WTC11 (cell line): ENCODE data around the gene DSG3. TPM values are rescaled to one million over a fixed set of nuclear protein-coding genes. Genes with fewer than 3 reads are reported as not detected.

Source experiments
- ATAC-seq: fragments of 200-7000 bp; cut with Tn5 transposase; 2 replicates; pipeline ENCODE4 v1.10.0; 2021; ENCODE audit warnings: mild to moderate bottlenecking, moderate library complexity
- CTCF ChIA-PET: fragments of 300-600 bp; sonication (Branson Sonifier 250); formaldehyde crosslinking; loops from one replicate; lab custom pipeline; 2021; ENCODE audit warnings: antibody characterized with exemption; lab: Charles Lee
- POLR2A ChIA-PET: fragments of 350-600 bp; sonication (Branson Sonifier 250); formaldehyde crosslinking; loops from one replicate; lab custom pipeline; 2021; ENCODE audit warnings: antibody characterized with exemption; lab: Charles Lee
- DNase-seq: peaks from one replicate; pipeline ENCODE4 v3.0.0; 2021; ENCODE audit warnings: low spot score
- H3K27ac Mint-ChIP-seq: 2 replicates; pipeline ENCODE4 v1.8.0; 2021; ENCODE audit warnings: mixed read lengths
- H3K27me3 Mint-ChIP-seq: 2 replicates; pipeline ENCODE4 v1.8.0; 2021; ENCODE audit warnings: low read depth, mild to moderate bottlenecking, moderate library complexity, mixed read lengths
- H3K36me3 Mint-ChIP-seq: 2 replicates; pipeline ENCODE4 v1.8.0; 2021; ENCODE audit warnings: mixed read lengths
- H3K4me1 Mint-ChIP-seq: 2 replicates; pipeline ENCODE4 v1.8.0; 2022; ENCODE audit warnings: mixed read lengths
- H3K4me3 Mint-ChIP-seq: 2 replicates; pipeline ENCODE4 v1.8.0; 2021; ENCODE audit warnings: mild to moderate bottlenecking, moderate library complexity, mixed read lengths
- H3K9me3 Mint-ChIP-seq: 2 replicates; pipeline ENCODE4 v1.8.0; 2021; ENCODE audit warnings: mixed read lengths
- CBFB ChIP-seq: sonication (generic); formaldehyde crosslinking; IDR thresholded peaks from 2 replicates; pipeline ENCODE4 v1.8.1; 2022; ENCODE audit warnings: mild to moderate bottlenecking, low read depth, missing genetic modification reagents
- ELF4 ChIP-seq: sonication (generic); formaldehyde crosslinking; IDR thresholded peaks from 2 replicates; pipeline ENCODE4 v1.8.1; 2022; ENCODE audit warnings: low read depth, mild to moderate bottlenecking, moderate library complexity, missing genetic modification reagents
- EMX1 ChIP-seq: fragments of 250-450 bp; sonication (Bioruptor Pico); IDR thresholded peaks from 2 replicates; pipeline ENCODE4 v1.8.0; 2021; ENCODE audit warnings: mild to moderate bottlenecking
- ETV6 ChIP-seq: sonication (generic); formaldehyde crosslinking; IDR thresholded peaks from 2 replicates; pipeline ENCODE4 v1.8.1; 2022; ENCODE audit warnings: mild to moderate bottlenecking, missing genetic modification reagents
- FOXK1 ChIP-seq: sonication (generic); formaldehyde crosslinking; IDR thresholded peaks from 2 replicates; pipeline ENCODE4 v1.8.0; 2022; ENCODE audit warnings: mild to moderate bottlenecking, moderate library complexity, missing genetic modification reagents
- MYBL2 ChIP-seq: sonication (generic); formaldehyde crosslinking; IDR thresholded peaks from 2 replicates; pipeline ENCODE4 v1.8.1; 2023; ENCODE audit warnings: mild to moderate bottlenecking, moderate library complexity, missing genetic modification reagents
- NFATC4 ChIP-seq: fragments of 250-450 bp; sonication (Bioruptor Pico); IDR thresholded peaks from 2 replicates; pipeline ENCODE4 v1.9.0; 2021; ENCODE audit warnings: mild to moderate bottlenecking
- NFE2L1 ChIP-seq: sonication (generic); formaldehyde crosslinking; IDR thresholded peaks from 2 replicates; pipeline ENCODE4 v1.8.1; 2023; ENCODE audit warnings: missing genetic modification reagents
- NFYB ChIP-seq: sonication (generic); formaldehyde crosslinking; conservative IDR thresholded peaks from 2 replicates; pipeline ENCODE4 v1.8.0; 2022; ENCODE audit warnings: low read depth, missing genetic modification reagents
- NR3C1 ChIP-seq: sonication (generic); formaldehyde crosslinking; conservative IDR thresholded peaks from 2 replicates; pipeline ENCODE4 v1.8.1; 2023; ENCODE audit warnings: low read depth, mild to moderate bottlenecking, missing genetic modification reagents
- SMAD3 ChIP-seq: sonication (generic); formaldehyde crosslinking; IDR thresholded peaks from 2 replicates; pipeline ENCODE4 v1.8.0; 2022; ENCODE audit warnings: missing genetic modification reagents, mild to moderate bottlenecking, borderline replicate concordance
- TCF7 ChIP-seq: sonication (generic); formaldehyde crosslinking; IDR thresholded peaks from 2 replicates; pipeline ENCODE4 v1.8.0; 2022; ENCODE audit warnings: mild to moderate bottlenecking, low read depth, missing genetic modification reagents, moderate library complexity
- TEAD1 ChIP-seq: sonication (generic); formaldehyde crosslinking; IDR thresholded peaks from 2 replicates; pipeline ENCODE4 v1.8.0; 2022; ENCODE audit warnings: mild to moderate bottlenecking, missing genetic modification reagents
- TEAD4 ChIP-seq: sonication (generic); formaldehyde crosslinking; IDR thresholded peaks from 2 replicates; pipeline ENCODE4 v1.8.0; 2022; ENCODE audit warnings: mild to moderate bottlenecking, missing genetic modification reagents
- TP53 ChIP-seq: sonication (generic); formaldehyde crosslinking; IDR thresholded peaks from 2 replicates; pipeline ENCODE4 v1.8.1; 2023; ENCODE audit warnings: mild to moderate bottlenecking, missing genetic modification reagents
- ZNF138 ChIP-seq: sonication (generic); formaldehyde crosslinking; conservative IDR thresholded peaks from 2 replicates; pipeline ENCODE4 v1.8.1; 2022; ENCODE audit warnings: mild to moderate bottlenecking, moderate library complexity, missing genetic modification reagents
- ZNF219 ChIP-seq: sonication (generic); formaldehyde crosslinking; IDR thresholded peaks from 2 replicates; pipeline ENCODE4 v1.8.0; 2023; ENCODE audit warnings: missing genetic modification reagents, mild to moderate bottlenecking, borderline replicate concordance
- total RNA-seq: library from RNA; stranded (reverse); gene quantifications from 3 replicates; pipeline ENCODE4 v1.2.3, GENCODE V29; 2021
- TF ChIP-seq, protein P1 (sequence below): sonication (generic); formaldehyde crosslinking; IDR thresholded peaks from 2 replicates; pipeline ENCODE4 v1.8.0; 2022; ENCODE audit warnings: mild to moderate bottlenecking, missing genetic modification reagents
- TF ChIP-seq, protein P2 (sequence below): sonication (generic); formaldehyde crosslinking; IDR thresholded peaks from 2 replicates; pipeline ENCODE4 v1.8.1; 2023; ENCODE audit warnings: mild to moderate bottlenecking, missing genetic modification reagents
- TF ChIP-seq, protein P3 (sequence below): sonication (generic); formaldehyde crosslinking; IDR thresholded peaks from 2 replicates; pipeline ENCODE4 v1.8.0; 2022; ENCODE audit warnings: mild to moderate bottlenecking, missing genetic modification reagents
- TF ChIP-seq, protein P4 (sequence below): fragments of 250-450 bp; sonication (Bioruptor Pico); IDR thresholded peaks from 2 replicates; pipeline ENCODE4 v1.9.0; 2021; ENCODE audit warnings: mild to moderate bottlenecking, borderline replicate concordance

DSG3 gene
- total RNA-seq, 1 experiment from 2014 or later: 0.04 TPM

DNA sequence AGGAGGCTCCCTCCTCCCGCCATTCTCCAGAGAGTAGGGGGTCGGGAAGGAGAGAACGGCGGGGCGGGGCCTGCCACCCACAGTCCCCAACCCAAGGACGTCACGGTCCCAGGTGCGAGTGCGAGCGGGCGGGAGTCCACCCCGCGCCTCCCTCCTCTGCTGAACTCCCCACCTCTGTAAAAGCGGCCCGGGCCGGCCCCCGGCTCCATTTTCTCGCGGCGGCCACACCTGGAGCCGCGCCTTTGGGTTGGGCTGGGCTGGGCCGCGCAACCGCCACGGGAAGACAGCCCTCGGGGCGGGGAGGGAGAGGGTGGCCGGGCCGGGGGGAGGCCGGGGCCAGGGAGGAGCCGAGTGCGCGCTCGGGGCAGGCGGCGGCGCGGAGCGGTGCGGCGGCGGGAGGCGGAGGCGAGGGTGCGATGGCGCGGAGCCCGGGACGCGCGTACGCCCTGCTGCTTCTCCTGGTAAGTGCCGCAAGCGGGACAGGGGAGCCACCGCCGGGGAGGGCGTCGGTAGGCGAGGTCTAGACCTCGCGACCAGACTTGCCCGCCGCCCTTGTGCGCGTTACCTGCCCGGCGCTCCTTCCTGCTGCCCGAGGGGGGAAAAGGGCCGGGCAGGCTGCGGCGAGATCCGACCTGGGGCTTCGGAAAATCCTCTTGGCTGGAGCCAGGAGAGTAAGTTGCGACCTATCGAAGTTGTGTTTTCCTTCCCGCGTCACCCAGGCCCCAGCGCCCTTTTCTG is 50.5 kb downstream of the DSG3 start, which contains the start of gene DSG2 (continued):
- TF ChIP-seq CBFB (CRISPR knock-in tag) (no peak), SMAD3 (CRISPR knock-in tag) (peak; percentile 50; the same call in 1 of the 2 replicates), TCF7 (no peak), NFYB (0 out of 2 replicates have a peak, but pooled peaks have one; percentile 19), ELF4 (0 out of 2 replicates have a peak, but pooled peaks have one; percentile 35), FOXK1 (CRISPR knock-in tag) (no peak; the same call in 1 of the 2 replicates), ETV6 (CRISPR knock-in tag) (peak; percentile 75; the same call in 1 of the 2 replicates), TP53 (no peak), NFATC4 (CRISPR knock-in tag) (no peak), MYBL2 (CRISPR knock-in tag) (0 out of 2 replicates have a peak, but pooled peaks have one; percentile 9), ZNF138 (no peak)
- TF ChIP-seq, protein P1, sequence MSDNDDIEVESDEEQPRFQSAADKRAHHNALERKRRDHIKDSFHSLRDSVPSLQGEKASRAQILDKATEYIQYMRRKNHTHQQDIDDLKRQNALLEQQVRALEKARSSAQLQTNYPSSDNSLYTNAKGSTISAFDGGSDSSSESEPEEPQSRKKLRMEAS (CRISPR knock-in tag): peak; percentile 70; the same call in 1 of the 2 replicates
- TF ChIP-seq, protein P2, sequence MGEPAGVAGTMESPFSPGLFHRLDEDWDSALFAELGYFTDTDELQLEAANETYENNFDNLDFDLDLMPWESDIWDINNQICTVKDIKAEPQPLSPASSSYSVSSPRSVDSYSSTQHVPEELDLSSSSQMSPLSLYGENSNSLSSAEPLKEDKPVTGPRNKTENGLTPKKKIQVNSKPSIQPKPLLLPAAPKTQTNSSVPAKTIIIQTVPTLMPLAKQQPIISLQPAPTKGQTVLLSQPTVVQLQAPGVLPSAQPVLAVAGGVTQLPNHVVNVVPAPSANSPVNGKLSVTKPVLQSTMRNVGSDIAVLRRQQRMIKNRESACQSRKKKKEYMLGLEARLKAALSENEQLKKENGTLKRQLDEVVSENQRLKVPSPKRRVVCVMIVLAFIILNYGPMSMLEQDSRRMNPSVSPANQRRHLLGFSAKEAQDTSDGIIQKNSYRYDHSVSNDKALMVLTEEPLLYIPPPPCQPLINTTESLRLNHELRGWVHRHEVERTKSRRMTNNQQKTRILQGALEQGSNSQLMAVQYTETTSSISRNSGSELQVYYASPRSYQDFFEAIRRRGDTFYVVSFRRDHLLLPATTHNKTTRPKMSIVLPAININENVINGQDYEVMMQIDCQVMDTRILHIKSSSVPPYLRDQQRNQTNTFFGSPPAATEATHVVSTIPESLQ (CRISPR knock-in tag): no peak
- TF ChIP-seq, protein P3, sequence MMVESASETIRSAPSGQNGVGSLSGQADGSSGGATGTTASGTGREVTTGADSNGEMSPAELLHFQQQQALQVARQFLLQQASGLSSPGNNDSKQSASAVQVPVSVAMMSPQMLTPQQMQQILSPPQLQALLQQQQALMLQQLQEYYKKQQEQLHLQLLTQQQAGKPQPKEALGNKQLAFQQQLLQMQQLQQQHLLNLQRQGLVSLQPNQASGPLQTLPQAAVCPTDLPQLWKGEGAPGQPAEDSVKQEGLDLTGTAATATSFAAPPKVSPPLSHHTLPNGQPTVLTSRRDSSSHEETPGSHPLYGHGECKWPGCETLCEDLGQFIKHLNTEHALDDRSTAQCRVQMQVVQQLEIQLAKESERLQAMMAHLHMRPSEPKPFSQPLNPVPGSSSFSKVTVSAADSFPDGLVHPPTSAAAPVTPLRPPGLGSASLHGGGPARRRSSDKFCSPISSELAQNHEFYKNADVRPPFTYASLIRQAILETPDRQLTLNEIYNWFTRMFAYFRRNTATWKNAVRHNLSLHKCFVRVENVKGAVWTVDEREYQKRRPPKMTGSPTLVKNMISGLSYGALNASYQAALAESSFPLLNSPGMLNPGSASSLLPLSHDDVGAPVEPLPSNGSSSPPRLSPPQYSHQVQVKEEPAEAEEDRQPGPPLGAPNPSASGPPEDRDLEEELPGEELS (CRISPR knock-in tag): peak; percentile 58; the same call in 1 of the 2 replicates
- TF ChIP-seq, all 79 proteins: peak for 18

DNA sequence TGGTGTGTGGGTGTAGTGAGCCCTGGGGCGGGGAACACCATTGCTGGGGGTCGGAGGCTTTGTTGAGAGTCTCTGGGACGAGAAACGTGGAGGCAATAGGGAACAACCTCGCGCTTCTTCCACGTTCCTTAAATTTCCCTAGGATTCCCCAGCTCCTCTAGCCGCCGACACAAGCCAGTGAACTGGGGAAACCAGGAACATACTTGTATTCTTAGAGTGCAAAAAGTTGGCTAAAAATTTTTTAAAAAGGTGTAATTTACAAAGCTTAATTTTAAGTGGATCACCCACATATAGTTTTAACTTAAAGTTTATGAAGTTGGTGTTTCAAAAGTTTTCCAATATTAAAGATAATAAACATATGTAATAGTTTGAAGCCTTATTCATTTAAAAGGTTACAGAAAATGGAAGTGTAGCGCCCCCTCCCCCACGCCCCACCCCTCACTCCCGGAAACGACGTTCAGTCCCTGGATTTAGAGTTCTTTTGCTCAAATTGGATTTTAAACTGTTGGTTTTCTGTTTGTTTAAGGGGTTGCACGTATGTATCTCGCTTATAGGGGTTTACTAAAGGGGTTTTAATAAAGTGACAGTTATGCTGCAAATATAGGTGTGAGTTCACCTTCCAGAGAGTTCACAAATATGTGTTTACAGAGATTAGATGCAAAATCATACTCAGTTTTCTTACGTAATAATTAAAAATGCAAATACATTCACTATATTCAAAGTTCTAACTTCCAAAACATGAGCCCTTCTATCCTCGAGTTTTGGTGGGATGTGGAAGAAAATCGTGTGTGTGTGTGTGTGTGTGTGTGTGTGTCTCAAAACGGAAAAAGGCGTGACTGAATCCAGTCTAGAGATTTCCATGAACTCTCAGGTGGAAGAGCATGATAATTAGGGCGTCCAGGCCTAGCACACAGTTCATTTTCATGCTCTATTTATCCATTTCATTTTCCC is 51.3 kb downstream of the DSG3 start:
- ChIA-PET POLR2A (no interaction called here), CTCF (interaction anchor here (0.7 to 1.7 kb wide), 4 partner anchors 57 to 907 kb away, joined by 3 to 12 read pairs (median 4); no protein-coding TSS in a partner anchor)
- no peak for DNase-seq
- H3K9me3 Mint-ChIP-seq: no peaks in the 10 kb centered on the region
- peak overlapping the region; percentile 95 for H3K4me3 Mint-ChIP-seq
- no peak for TF ChIP-seq NFE2L1 (CRISPR knock-in tag)
- TF ChIP-seq, protein P2 (CRISPR knock-in tag): no peak
- TF ChIP-seq, protein P4, sequence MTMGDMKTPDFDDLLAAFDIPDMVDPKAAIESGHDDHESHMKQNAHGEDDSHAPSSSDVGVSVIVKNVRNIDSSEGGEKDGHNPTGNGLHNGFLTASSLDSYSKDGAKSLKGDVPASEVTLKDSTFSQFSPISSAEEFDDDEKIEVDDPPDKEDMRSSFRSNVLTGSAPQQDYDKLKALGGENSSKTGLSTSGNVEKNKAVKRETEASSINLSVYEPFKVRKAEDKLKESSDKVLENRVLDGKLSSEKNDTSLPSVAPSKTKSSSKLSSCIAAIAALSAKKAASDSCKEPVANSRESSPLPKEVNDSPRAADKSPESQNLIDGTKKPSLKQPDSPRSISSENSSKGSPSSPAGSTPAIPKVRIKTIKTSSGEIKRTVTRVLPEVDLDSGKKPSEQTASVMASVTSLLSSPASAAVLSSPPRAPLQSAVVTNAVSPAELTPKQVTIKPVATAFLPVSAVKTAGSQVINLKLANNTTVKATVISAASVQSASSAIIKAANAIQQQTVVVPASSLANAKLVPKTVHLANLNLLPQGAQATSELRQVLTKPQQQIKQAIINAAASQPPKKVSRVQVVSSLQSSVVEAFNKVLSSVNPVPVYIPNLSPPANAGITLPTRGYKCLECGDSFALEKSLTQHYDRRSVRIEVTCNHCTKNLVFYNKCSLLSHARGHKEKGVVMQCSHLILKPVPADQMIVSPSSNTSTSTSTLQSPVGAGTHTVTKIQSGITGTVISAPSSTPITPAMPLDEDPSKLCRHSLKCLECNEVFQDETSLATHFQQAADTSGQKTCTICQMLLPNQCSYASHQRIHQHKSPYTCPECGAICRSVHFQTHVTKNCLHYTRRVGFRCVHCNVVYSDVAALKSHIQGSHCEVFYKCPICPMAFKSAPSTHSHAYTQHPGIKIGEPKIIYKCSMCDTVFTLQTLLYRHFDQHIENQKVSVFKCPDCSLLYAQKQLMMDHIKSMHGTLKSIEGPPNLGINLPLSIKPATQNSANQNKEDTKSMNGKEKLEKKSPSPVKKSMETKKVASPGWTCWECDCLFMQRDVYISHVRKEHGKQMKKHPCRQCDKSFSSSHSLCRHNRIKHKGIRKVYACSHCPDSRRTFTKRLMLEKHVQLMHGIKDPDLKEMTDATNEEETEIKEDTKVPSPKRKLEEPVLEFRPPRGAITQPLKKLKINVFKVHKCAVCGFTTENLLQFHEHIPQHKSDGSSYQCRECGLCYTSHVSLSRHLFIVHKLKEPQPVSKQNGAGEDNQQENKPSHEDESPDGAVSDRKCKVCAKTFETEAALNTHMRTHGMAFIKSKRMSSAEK: no peak
- TF ChIP-seq TEAD4 (CRISPR knock-in tag): no peak
- TF ChIP-seq TEAD1 (CRISPR knock-in tag): no peak
- no peak for TF ChIP-seq EMX1 (CRISPR knock-in tag)
- TF ChIP-seq NR3C1: no peak
- no peak for TF ChIP-seq ZNF219 (CRISPR knock-in tag)
- no peaks in the 10 kb centered on the region for H3K36me3 Mint-ChIP-seq
- peaks cover 10% of the 10 kb centered on the region for H3K27me3 Mint-ChIP-seq
- ATAC-seq: no peak
- peaks cover 35% of the 10 kb centered on the region for H3K4me1 Mint-ChIP-seq
- H3K27ac Mint-ChIP-seq: peak overlapping the region; percentile 96
